NT2/D1 (cell line): ENCODE results near the gene BHLHE41.

Experiments used
- SUZ12 ChIP-seq: IDR thresholded peaks from 2 replicates; pipeline ENCODE4 v1.6.1; 2011; ENCODE audit not compliant: insufficient read length, insufficient read depth; ENCODE audit errors: extremely low read depth
- YY1 ChIP-seq: IDR thresholded peaks from 2 replicates; pipeline ENCODE4 v1.6.1; 2011; ENCODE audit not compliant: insufficient read length, insufficient read depth
- ZNF274 ChIP-seq: IDR thresholded peaks from 2 replicates; pipeline ENCODE4 v1.6.1; 2011; ENCODE audit warnings: mild to moderate bottlenecking, low read depth, low read length

- TF ChIP-seq ZNF274 (no peak), YY1 (no peak), SUZ12 (no peak)
Observed at GRCh38 chr12:26153421-26154154, 28.8 kb upstream of the BHLHE41 start.
